Fibroblast of lung (primary cell): ENCODE data around the gene TIPRL. TPM values are rescaled to one million over a fixed set of nuclear protein-coding genes. Genes with fewer than 3 reads are reported as not detected.

ENCODE experiments used
- DNase-seq, 2 donors: peaks; one replicate each; pipeline versions ENCODE4 v3.0.0 to v3.0.0-alpha.2; 2010; ENCODE audit warnings: low read depth in 2 of 2
- H2AFZ ChIP-seq: 2 replicates; pipeline ENCODE4 v1.5.1; 2012; ENCODE audit warnings: low read length, control low read depth, inconsistent platforms
- H3K27ac ChIP-seq: 2 replicates; pipeline ENCODE4 v1.5.1; 2011; ENCODE audit warnings: low read length, control low read depth; ENCODE audit not compliant: insufficient read depth
- H3K27me3 ChIP-seq: 2 replicates; pipeline ENCODE4 v1.5.1; 2011; ENCODE audit warnings: mild to moderate bottlenecking, low read length; ENCODE audit not compliant: control insufficient read depth, insufficient read depth
- H3K36me3 ChIP-seq: 2 replicates; pipeline ENCODE4 v1.5.1; 2011; ENCODE audit warnings: low read length; ENCODE audit not compliant: control insufficient read depth, insufficient read depth
- H3K4me1 ChIP-seq: 2 replicates; pipeline ENCODE4 v1.5.1; 2011; ENCODE audit warnings: low read length; ENCODE audit not compliant: control insufficient read depth, insufficient read depth; ENCODE audit errors: extremely low read depth
- H3K4me2 ChIP-seq: 2 replicates; pipeline ENCODE4 v1.5.1; 2011; ENCODE audit warnings: low read length, control low read depth; ENCODE audit not compliant: insufficient read depth; ENCODE audit errors: extremely low read depth
- H3K4me3 ChIP-seq, 4 experiments: fragments of 200-600 bp in 1 of 4; sonication (generic) in 1 of 4; replicated peaks in 1 of 4; 2 replicates each; pipeline ENCODE4 v1.5.1; 2011 to 2016; ENCODE audit warnings: low read length in 4 of 4, low read depth in 3 of 4, mild to moderate bottlenecking in 3 of 4, control low read depth in 2 of 4, inconsistent platforms in 1 of 4, mixed read lengths in 1 of 4; ENCODE audit not compliant: insufficient read depth in 1 of 4; ENCODE audit errors: control extremely low read depth in 1 of 4
- H3K79me2 ChIP-seq: 2 replicates; pipeline ENCODE4 v1.5.1; 2012; ENCODE audit warnings: mild to moderate bottlenecking, low read length, inconsistent platforms; ENCODE audit not compliant: control insufficient read depth, insufficient read depth
- H3K9ac ChIP-seq: 2 replicates; pipeline ENCODE4 v1.5.1; 2011; ENCODE audit warnings: mild to moderate bottlenecking, low read length, control low read depth; ENCODE audit not compliant: insufficient read depth
- H3K9me3 ChIP-seq: 2 replicates; pipeline ENCODE4 v1.5.1; 2012; ENCODE audit warnings: low read depth, low read length; ENCODE audit not compliant: control insufficient read depth, insufficient read depth
- H4K20me1 ChIP-seq: 2 replicates; pipeline ENCODE4 v1.5.1; 2011; ENCODE audit warnings: low read length; ENCODE audit not compliant: control insufficient read depth, insufficient read depth; ENCODE audit errors: extremely low read depth
- EZH2 ChIP-seq: IDR thresholded peaks from 2 replicates; pipeline ENCODE4 v1.5.1; 2012; ENCODE audit warnings: low read length, control low read depth, mild to moderate bottlenecking; ENCODE audit errors: missing control alignments
- polyA plus RNA-seq, 2 donors: library from polyadenylated mRNA; depleted of rRNA in 1 of 2; stranded (reverse) in 1 of 2; unstranded in 1 of 2; fragments of >200 nt; gene quantifications; 2 replicates each; pipeline ENCODE4 v1.2.1, GENCODE V29; 2011 to 2012; ENCODE audit warnings: missing spikeins in 1 of 2
- total RNA-seq: library from RNA; depleted of rRNA; stranded (reverse); fragments of >200 nt; gene quantifications from 2 replicates; pipeline ENCODE4 v1.2.1, GENCODE V29; 2014
- TF ChIP-seq, protein P1 (sequence below), 2 donors: IDR thresholded peaks in 1 of 2; conservative IDR thresholded peaks in 1 of 2; 1 replicate in 1 of 2; 2 replicates in 1 of 2; pipeline ENCODE4 v1.5.1; 2011 to 2012; ENCODE audit warnings: low read length in 2 of 2, control low read depth in 1 of 2, inconsistent platforms in 1 of 2, low read depth in 1 of 2, mild to moderate bottlenecking in 1 of 2

TIPRL gene
- total and polyA plus RNA-seq, 2 donors (not counting 1 experiment from before 2014, with no cell fraction given) = 34.7 to 40.9 TPM

DNA sequence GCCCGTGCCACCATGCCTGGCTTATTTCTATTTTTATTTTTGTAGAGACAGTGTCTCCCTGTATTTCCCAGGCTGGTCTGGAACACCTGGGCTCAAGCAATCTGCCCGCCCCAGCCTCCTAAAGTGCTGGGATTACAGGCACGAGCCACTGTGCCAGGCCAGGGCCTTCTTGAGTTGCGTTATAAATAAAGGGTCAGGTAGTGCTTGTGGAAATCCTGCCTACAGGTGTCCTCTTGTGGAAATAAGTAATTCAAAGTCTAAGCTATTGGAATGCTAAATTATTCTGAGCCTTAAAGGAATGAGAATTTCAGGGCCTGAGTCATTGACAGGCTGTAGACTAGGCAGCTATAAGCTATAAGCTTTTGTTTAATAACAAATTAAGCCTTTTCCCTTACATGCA, 38.9 kb downstream of the TIPRL start:
- H3K9ac ChIP-seq = no peak overlapping the region
- H3K4me3 ChIP-seq = no peak overlapping the region
- peaks cover 2% of the 10 kb centered on the region for H3K27me3 ChIP-seq
- H3K4me1 ChIP-seq = no peaks in the 10 kb centered on the region
- no peaks in the 10 kb centered on the region for H3K36me3 ChIP-seq
- TF ChIP-seq, protein P1, sequence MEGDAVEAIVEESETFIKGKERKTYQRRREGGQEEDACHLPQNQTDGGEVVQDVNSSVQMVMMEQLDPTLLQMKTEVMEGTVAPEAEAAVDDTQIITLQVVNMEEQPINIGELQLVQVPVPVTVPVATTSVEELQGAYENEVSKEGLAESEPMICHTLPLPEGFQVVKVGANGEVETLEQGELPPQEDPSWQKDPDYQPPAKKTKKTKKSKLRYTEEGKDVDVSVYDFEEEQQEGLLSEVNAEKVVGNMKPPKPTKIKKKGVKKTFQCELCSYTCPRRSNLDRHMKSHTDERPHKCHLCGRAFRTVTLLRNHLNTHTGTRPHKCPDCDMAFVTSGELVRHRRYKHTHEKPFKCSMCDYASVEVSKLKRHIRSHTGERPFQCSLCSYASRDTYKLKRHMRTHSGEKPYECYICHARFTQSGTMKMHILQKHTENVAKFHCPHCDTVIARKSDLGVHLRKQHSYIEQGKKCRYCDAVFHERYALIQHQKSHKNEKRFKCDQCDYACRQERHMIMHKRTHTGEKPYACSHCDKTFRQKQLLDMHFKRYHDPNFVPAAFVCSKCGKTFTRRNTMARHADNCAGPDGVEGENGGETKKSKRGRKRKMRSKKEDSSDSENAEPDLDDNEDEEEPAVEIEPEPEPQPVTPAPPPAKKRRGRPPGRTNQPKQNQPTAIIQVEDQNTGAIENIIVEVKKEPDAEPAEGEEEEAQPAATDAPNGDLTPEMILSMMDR (conservative IDR thresholded peaks at IDR 0.05 in 1 of 2, IDR thresholded peaks at IDR 0.05 in 1 of 2; ENCODE audit: low read depth in 1 of 2, low read length in 2 of 2) = no peak
- no peak for TF ChIP-seq EZH2
- H3K27ac ChIP-seq = no peak overlapping the region
- H4K20me1 ChIP-seq = no peaks in the 10 kb centered on the region
- no peak overlapping the region for H2AFZ ChIP-seq
- no peaks in the 10 kb centered on the region for H3K79me2 ChIP-seq
- H3K4me2 ChIP-seq = no peak overlapping the region
- no peak for DNase-seq
- H3K9me3 ChIP-seq = no peaks in the 10 kb centered on the region

DNA sequence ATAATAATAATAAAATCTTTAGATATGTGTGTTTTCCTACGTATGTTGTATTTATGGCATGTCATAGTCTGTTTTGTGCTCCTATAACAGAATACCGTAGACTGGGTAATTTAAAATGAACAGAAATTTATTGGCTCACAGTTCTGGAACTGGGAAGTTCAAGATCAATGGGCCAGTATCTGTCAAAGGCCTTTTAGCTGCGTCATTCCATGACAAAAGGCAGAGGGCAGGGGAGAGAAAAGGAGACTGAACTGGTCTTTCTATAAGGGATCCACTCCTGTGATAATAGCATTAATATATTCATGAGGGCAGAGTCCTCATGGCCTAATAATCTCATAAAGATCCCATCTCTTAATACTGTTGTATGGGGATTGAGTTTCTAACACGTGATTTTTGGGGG, 39.9 kb downstream of the TIPRL start:
- no peak for DNase-seq
- Histone ChIP-seq H4K20me1 (no peaks in the 10 kb centered on the region), H3K4me2 (no peak overlapping the region), H2AFZ (no peak overlapping the region), H3K9me3 (no peaks in the 10 kb centered on the region), H3K27me3 (peaks cover 6% of the 10 kb centered on the region), H3K79me2 (no peaks in the 10 kb centered on the region), H3K4me3 (no peak overlapping the region), H3K9ac (no peak overlapping the region), H3K36me3 (no peaks in the 10 kb centered on the region), H3K27ac (no peak overlapping the region), H3K4me1 (no peaks in the 10 kb centered on the region)
- TF ChIP-seq, protein P1 (conservative IDR thresholded peaks at IDR 0.05 in 1 of 2, IDR thresholded peaks at IDR 0.05 in 1 of 2; ENCODE audit: low read depth in 1 of 2, low read length in 2 of 2) = no peak
- no peak for TF ChIP-seq EZH2

DNA sequence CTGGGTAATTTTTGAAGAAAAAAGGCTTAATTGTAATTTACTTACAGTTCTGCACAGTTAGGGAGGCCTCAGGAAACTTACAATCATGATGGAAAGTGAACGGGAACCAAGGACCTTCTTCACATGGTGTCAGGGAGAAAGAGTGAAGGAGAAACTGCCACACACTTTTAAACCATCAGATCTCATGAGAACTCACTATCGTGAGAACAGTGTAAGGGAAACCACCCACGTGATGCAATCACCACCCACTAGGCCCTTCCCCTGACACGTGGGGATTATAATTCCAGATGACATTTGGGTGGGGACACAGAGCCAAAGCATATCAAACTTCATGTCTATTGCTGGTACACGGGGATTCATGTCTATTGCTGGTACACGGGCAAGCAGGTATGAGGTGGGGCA, 41.7 kb downstream of the TIPRL start:
- no peaks in the 10 kb centered on the region for H3K9me3 ChIP-seq

More for the DNA sequence above, 41.7 kb downstream of the TIPRL start:
- H3K27ac ChIP-seq = no peak overlapping the region
- no peak overlapping the region for H3K4me2 ChIP-seq
- no peak overlapping the region for H2AFZ ChIP-seq
- H3K9ac ChIP-seq = no peak overlapping the region
- no peak for DNase-seq
- no peaks in the 10 kb centered on the region for H4K20me1 ChIP-seq
- H3K27me3 ChIP-seq = peaks cover 6% of the 10 kb centered on the region
- no peaks in the 10 kb centered on the region for H3K79me2 ChIP-seq
- TF ChIP-seq, protein P1 (conservative IDR thresholded peaks at IDR 0.05 in 1 of 2, IDR thresholded peaks at IDR 0.05 in 1 of 2; ENCODE audit: low read depth in 1 of 2, low read length in 2 of 2) = no peak
- TF ChIP-seq EZH2 = no peak
- H3K36me3 ChIP-seq = no peaks in the 10 kb centered on the region
- no peaks in the 10 kb centered on the region for H3K4me1 ChIP-seq
- no peak overlapping the region for H3K4me3 ChIP-seq
